H1 (cell line): ENCODE measurements around the gene EHD4. TPM values are rescaled to one million over a fixed set of nuclear protein-coding genes. Genes with fewer than 3 reads are reported as not detected.

Source experiments
- NANOG ChIP-seq: IDR thresholded peaks from 2 replicates; pipeline ENCODE4 v1.6.1; 2011; ENCODE audit warnings: low read length, low read depth, mild to moderate bottlenecking, inconsistent platforms; ENCODE audit not compliant: insufficient read depth, poor library complexity, severe bottlenecking
- RNF2 ChIP-seq: fragments of 200-900, 300-1000 bp; sonication (generic); IDR thresholded peaks from 2 replicates; pipeline ENCODE4 v1.7.1; 2016; ENCODE audit warnings: borderline replicate concordance, low read depth, mild to moderate bottlenecking, antibody characterized with exemption, low read length; ENCODE audit not compliant: poor library complexity, severe bottlenecking; ENCODE audit errors: missing control alignments
- polyA plus RNA-seq, 7 experiments: library from polyadenylated mRNA; depleted of rRNA in 3 of 7; stranded (reverse) in 5 of 7; unstranded in 2 of 7; fragments of >200 nt in 5 of 7; fragments of 200-250 nt in 2 of 7; gene quantifications; 1 replicate in 5 of 7; 2 replicates in 1 of 7; 4 replicates in 1 of 7; pipeline versions ENCODE4 v1.2.1 to v1.2.3, GENCODE V29; 2011 to 2013; ENCODE audit warnings: missing spikeins in 2 of 7, mixed read lengths in 2 of 7
- total RNA-seq: library from RNA; stranded (reverse); fragmentation: NEBNext Ultra II Directional; extraction: Animal tissue kit (Norgen Biotek cat#: 25700); gene quantifications from 2 replicates; pipeline ENCODE4 v1.2.1, GENCODE V29; 2021

The EHD4 gene
- total and polyA plus RNA-seq, 2 of the 8 experiments (the other 6 are each of a cell fraction or from before 2014, with no cell fraction given), result 17.5 to 24.5 TPM

DNA sequence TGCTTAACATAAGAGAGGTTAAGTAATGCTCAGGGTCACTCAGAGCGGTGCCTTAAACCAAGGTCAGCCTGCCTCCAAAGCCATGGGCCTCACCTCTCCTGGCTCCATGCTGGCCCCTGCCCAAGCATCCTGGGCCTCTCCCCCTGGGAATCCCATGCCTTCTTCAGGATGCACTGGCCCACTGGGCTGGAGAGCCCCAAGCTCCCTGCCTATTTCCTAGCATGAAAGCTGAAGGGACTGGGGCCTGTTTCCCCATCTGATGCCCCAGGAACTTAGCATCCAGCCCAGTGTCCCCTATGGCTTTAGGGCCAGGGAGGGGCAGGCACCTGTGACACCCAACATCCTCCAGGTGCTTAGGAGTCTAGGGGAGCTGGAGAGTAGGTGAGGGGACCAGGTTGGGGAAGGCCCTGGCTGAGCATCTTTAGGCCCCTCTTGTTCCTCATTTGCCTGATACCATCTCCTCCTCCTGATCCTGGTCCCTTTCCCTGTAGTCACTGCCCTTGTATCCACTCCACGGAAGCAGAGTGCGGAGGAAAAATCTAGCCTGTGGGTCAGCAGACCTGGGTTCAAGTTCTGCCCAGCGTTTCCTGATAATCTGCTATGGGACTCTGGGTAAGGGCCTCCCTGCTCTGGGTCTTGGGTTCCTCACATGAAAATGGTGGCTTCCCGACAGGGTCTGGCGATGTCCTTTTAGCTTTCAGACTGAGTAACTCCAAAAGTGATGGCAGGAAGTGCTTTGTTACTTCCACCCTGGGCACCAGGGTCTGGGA, 28.6 kb downstream of the EHD4 start (continued):
- TF ChIP-seq NANOG, result no peak
- no peak for TF ChIP-seq RNF2
